Activated CD4-positive, alpha-beta memory T cell treated with anti-CD3 and anti-CD28 coated beads, Interleukin-2, amount 10 ng/mL, durations not matched to agents 7 days and 5 days (primary cell): ENCODE data around the gene EFEMP2. TPM values are rescaled to one million over a fixed set of nuclear protein-coding genes. Genes with fewer than 3 reads are reported as not detected.

ENCODE experiments used
- CTCF ChIA-PET: fragments of 350-600 bp; sonication (Branson Sonifier 250); formaldehyde crosslinking; loops from one replicate; lab custom pipeline; 2021; ENCODE audit warnings: antibody characterized with exemption, inconsistent platforms; lab: Charles Lee
- POLR2A ChIA-PET: fragments of 350-600 bp; sonication (Branson Sonifier 250); formaldehyde crosslinking; loops from one replicate; lab custom pipeline; 2021; ENCODE audit warnings: antibody characterized with exemption; lab: Charles Lee
- DNase-seq: peaks from one replicate; pipeline ENCODE4 v3.0.0-alpha.2; 2020
- H3K27ac Mint-ChIP-seq: one replicate; pipeline ENCODE4 v1.8.0; 2021; ENCODE audit warnings: mild to moderate bottlenecking, mixed read lengths
- H3K27me3 Mint-ChIP-seq: one replicate; pipeline ENCODE4 v1.8.0; 2021; ENCODE audit warnings: mixed read lengths
- H3K36me3 Mint-ChIP-seq: one replicate; pipeline ENCODE4 v1.8.0; 2021; ENCODE audit warnings: low read depth, mixed read lengths
- H3K4me1 Mint-ChIP-seq: one replicate; pipeline ENCODE4 v1.8.0; 2021; ENCODE audit warnings: mixed read lengths
- H3K4me3 Mint-ChIP-seq: one replicate; pipeline ENCODE4 v1.8.0; 2021; ENCODE audit warnings: mild to moderate bottlenecking, mixed read lengths
- H3K9me3 Mint-ChIP-seq: one replicate; pipeline ENCODE4 v1.8.0; 2021; ENCODE audit warnings: mixed read lengths
- total RNA-seq, 2 experiments: library from RNA; stranded (reverse); gene quantifications; one replicate each; pipeline ENCODE4 v1.2.3, GENCODE V29; 2021

Gene EFEMP2
- total RNA-seq, 2 experiments from 2014 or later = 13.8 to 14.7 TPM

- Mint-ChIP-seq H3K27me3 (no peaks in the 10 kb centered on the region), H3K4me1 (peaks cover 69% of the 10 kb centered on the region), H3K4me3 (peak within 1 kb of the TSS; percentile 97), H3K36me3 (peaks cover 24% of the 10 kb centered on the region), H3K27ac (peak within 1 kb of the TSS; percentile 90), H3K9me3 (no peaks in the 10 kb centered on the region)
- CTCF ChIA-PET = interaction anchor here (0.7 to 10.0 kb wide), 37 partner anchors 7 to 390 kb away, joined by 3 to 251 read pairs (median 7); partner anchors contain the start of genes AP5B1, BANF1, C11orf68 and CFL1
- POLR2A ChIA-PET = interaction anchor here (0.6 to 11.5 kb wide), 42 partner anchors 9 to 392 kb away, joined by 3 to 284 read pairs (median 7); partner anchors contain the start of genes AP5B1, BANF1, C11orf68 and CFL1
- DNase-seq = peak; percentile 99
These were observed 18.0 kb upstream of the EFEMP2 start, which contains the start of gene CCDC85B for GRCh38 chr11:65890324-65891218. Gene CCDC85B, plus strand, starts transcription at chr11:65890673. Its CDS starts 111 bp downstream, at chr11:65890784.

DNA sequence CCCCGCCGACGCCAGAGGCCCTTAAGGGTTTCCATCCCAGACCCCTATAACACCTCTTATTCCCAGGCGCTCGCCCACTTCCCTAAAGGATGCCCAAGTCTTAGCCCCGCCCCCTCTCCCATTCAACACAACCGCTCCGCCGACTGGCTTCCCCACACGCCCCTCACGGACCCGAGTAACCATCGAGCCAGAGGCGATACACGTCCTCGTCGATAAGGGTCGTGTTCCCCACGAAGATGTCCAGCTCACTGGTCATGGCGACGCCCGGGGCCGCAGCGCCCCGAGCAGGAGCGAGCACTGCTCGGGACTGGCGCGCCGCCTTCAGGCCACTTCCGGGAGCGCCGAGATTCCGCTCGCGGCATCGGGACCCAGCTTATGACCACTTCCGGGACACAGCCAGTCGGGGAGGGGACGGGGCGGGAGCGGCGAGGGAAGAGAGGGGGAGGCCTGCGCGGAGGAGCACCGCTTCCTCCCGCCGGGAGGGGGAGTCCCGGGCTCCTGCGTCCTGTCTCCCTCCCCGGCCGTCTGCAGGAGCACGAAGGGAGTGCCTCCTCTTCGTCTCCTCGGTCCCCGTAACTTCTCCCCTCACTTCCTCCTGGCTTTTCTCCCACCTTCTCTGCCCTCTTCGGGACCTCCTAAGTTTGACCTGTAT, 15.7 kb upstream of the EFEMP2 start, which contains the start of gene FIBP:
FIBP (minus strand) TSS at position 309 of the 652 bp plus-strand sequence; CDS start at position 256, 53 bp downstream.
- Mint-ChIP-seq H3K27ac (peak within 1 kb of the TSS; percentile 90), H3K4me1 (peaks cover 74% of the 10 kb centered on the region), H3K27me3 (no peaks in the 10 kb centered on the region), H3K9me3 (no peaks in the 10 kb centered on the region), H3K36me3 (peaks cover 40% of the 10 kb centered on the region), H3K4me3 (peak within 1 kb of the TSS; percentile 97)
- peak; percentile 98 for DNase-seq
- ChIA-PET CTCF (interaction anchor here (0.6 to 10.0 kb wide), 34 partner anchors 9 to 622 kb away, joined by 3 to 251 read pairs (median 7); partner anchors contain the start of genes AP5B1, BANF1, C11orf68 and CFL1), POLR2A (interaction anchor here (0.6 to 11.5 kb wide), 19 partner anchors 9 to 389 kb away, joined by 3 to 284 read pairs (median 16); partner anchors contain the start of genes BANF1, C11orf68, CFL1 and CTSW)

- POLR2A ChIA-PET = interaction anchor here (0.6 to 11.5 kb wide), 14 partner anchors 8 to 167 kb away, joined by 3 to 284 read pairs (median 30); partner anchors contain the start of genes BANF1, C11orf68, CFL1 and CTSW
- H3K4me3 Mint-ChIP-seq = peak overlapping the region; percentile 97
These were observed 15.1 kb upstream of the EFEMP2 start for GRCh38 chr11:65887723-65888162.

GRCh38 chr11:65886826-65887722, 14.5 kb upstream of the EFEMP2 start:
- H3K36me3 Mint-ChIP-seq = peaks cover 46% of the 10 kb centered on the region
- peak overlapping the region; percentile 97 for H3K4me3 Mint-ChIP-seq
- H3K27ac Mint-ChIP-seq = peak overlapping the region; percentile 90
- H3K27me3 Mint-ChIP-seq = no peaks in the 10 kb centered on the region
- CTCF ChIA-PET = interaction anchor here (0.6 to 10.0 kb wide), 21 partner anchors 8 to 175 kb away, joined by 3 to 251 read pairs (median 13); partner anchors contain the start of genes AP5B1, CFL1, CTSW and FOSL1
- no peak for DNase-seq
- H3K9me3 Mint-ChIP-seq = no peaks in the 10 kb centered on the region
- POLR2A ChIA-PET = interaction anchor here (1.0 to 11.5 kb wide), 8 partner anchors 13 to 115 kb away, joined by 3 to 284 read pairs (median 40); partner anchors contain the start of genes BANF1, CFL1, EIF1AD and FOSL1
- H3K4me1 Mint-ChIP-seq = peaks cover 67% of the 10 kb centered on the region

More at GRCh38 chr11:65887723-65888162, 15.1 kb upstream of the EFEMP2 start:
- CTCF ChIA-PET = interaction anchor here (0.6 to 10.0 kb wide), 31 partner anchors 9 to 621 kb away, joined by 3 to 251 read pairs (median 8); partner anchors contain the start of genes AP5B1, C11orf68, CFL1 and CTSW
- DNase-seq = no peak
- peaks cover 68% of the 10 kb centered on the region for H3K4me1 Mint-ChIP-seq
- peaks cover 41% of the 10 kb centered on the region for H3K36me3 Mint-ChIP-seq
- peak overlapping the region; percentile 90 for H3K27ac Mint-ChIP-seq
- no peaks in the 10 kb centered on the region for H3K9me3 Mint-ChIP-seq
- H3K27me3 Mint-ChIP-seq = no peaks in the 10 kb centered on the region

DNA sequence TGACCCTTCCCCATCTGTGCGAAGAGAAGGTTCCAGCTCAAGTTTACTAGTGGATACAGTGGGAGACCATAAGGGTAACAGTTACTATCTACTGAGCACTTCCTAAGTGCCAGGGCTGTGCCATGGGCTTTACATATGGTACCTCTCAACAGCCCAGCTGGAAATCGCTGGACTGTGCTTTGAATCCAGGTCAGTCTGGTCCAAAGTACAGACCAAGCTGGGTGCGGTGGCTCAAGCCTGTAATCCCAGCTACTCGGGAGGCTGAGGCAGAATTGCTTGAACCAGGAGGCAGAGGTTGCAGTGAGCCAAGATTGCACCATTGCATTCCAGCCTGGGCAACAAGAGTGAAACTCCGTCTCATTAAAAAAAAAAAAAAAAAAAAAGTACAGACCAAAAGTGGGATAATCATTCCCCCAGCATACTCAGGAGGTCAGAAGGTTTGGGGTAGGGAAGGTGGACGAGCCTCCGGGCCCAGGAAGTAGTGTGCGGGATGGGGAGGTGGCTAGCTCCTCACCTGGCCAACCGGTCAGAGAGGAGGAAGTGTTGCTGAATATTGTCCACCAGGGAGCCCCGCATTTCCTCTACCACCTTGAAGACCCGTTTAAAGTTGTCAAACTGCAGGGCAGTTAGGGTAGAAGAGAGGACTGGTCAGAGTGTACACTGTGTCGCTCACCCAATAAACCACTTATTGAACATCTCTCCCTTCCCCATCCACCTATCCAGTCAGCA, 13.4 kb upstream of the EFEMP2 start:
- POLR2A ChIA-PET = interaction anchor here (0.8 to 11.5 kb wide), 5 partner anchors 12 to 175 kb away, joined by 3 to 284 read pairs (median 55); partner anchors contain the start of genes CFL1, FOSL1 and MUS81
- CTCF ChIA-PET = interaction anchor here (0.6 to 10.0 kb wide), 24 partner anchors 8 to 223 kb away, joined by 3 to 251 read pairs (median 8); partner anchors contain the start of genes AP5B1, CFL1, CST6 and KAT5
- DNase-seq = no peak

DNA sequence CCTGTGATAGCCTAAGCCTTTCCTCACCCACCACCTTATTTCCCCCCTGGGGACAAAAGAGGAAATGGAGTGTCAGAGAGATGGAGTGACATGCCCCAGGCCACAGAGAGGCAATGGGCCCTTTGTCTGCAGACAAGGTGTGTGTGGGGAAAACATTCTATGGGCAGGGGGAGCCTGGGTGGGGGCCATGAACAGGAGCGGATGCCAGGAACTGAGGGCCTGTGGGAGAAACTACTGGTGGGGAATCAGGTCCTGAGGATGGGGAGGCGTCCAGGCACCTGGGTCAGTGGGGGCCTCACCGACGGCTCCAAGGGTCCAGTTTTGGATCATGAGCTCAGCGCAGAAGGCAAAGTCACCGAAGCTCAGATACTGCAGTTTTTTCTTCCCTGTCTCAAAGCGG, 12.6 kb upstream of the EFEMP2 start:
- no peak for DNase-seq
- Mint-ChIP-seq H3K9me3 (no peaks in the 10 kb centered on the region), H3K27me3 (no peaks in the 10 kb centered on the region), H3K36me3 (peaks cover 50% of the 10 kb centered on the region), H3K4me1 (peaks cover 82% of the 10 kb centered on the region), H3K27ac (peak overlapping the region; percentile 52), H3K4me3 (no peak overlapping the region)
- ChIA-PET CTCF (interaction anchor here (1.0 to 10.0 kb wide), 41 partner anchors 9 to 268 kb away, joined by 3 to 251 read pairs (median 7); partner anchors contain the start of genes AP5B1, C11orf68, CFL1 and CST6), POLR2A (interaction anchor here (0.6 to 11.5 kb wide), 16 partner anchors 9 to 220 kb away, joined by 3 to 284 read pairs (median 4); partner anchors contain the start of genes C11orf68, CFL1, DRAP1 and FOSL1)

More for the DNA sequence above, 13.4 kb upstream of the EFEMP2 start:
- Mint-ChIP-seq H3K27me3 (no peaks in the 10 kb centered on the region), H3K4me1 (peaks cover 76% of the 10 kb centered on the region), H3K9me3 (no peaks in the 10 kb centered on the region), H3K4me3 (peak overlapping the region; percentile 97), H3K27ac (no peak overlapping the region), H3K36me3 (peaks cover 47% of the 10 kb centered on the region)

DNA sequence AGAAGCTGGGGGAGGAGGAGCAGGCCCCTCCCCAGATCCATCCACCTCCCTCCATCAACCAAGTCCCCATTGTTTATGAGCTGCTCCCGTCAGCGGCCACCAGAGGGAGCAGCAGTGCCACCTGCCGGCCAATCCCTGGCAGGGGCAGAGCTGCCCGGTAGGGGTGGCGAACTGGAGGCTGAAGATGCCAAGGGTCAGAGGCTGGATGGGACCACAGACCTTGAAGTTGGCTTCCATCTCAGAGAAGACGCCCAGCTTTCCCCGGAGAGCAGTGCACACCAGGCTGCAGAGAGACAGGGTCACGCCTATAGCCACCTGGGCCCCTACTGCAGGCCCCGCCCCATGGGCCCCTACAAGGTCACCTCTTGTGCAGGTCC, 12.1 kb upstream of the EFEMP2 start:
- CTCF ChIA-PET = interaction anchor here (0.6 to 10.0 kb wide), 47 partner anchors 9 to 268 kb away, joined by 3 to 251 read pairs (median 4); partner anchors contain the start of genes AP5B1, C11orf68, CFL1 and CST6
- POLR2A ChIA-PET = interaction anchor here (0.6 to 11.5 kb wide), 18 partner anchors 9 to 732 kb away, joined by 3 to 284 read pairs (median 4); partner anchors contain the start of genes BANF1, C11orf68, CFL1 and DRAP1
- H3K36me3 Mint-ChIP-seq = peaks cover 50% of the 10 kb centered on the region

GRCh38 chr11:65883786-65884715, 11.5 kb upstream of the EFEMP2 start:
- DNase-seq = no peak
- ChIA-PET POLR2A (interaction anchor here (0.6 to 11.5 kb wide), 16 partner anchors 10 to 733 kb away, joined by 3 to 284 read pairs (median 4); partner anchors contain the start of genes BANF1, C11orf68, CFL1 and DRAP1), CTCF (interaction anchor here (0.6 to 10.0 kb wide), 45 partner anchors 9 to 267 kb away, joined by 3 to 251 read pairs (median 5); partner anchors contain the start of genes AP5B1, C11orf68, CFL1 and DRAP1)
- no peaks in the 10 kb centered on the region for H3K27me3 Mint-ChIP-seq
- H3K9me3 Mint-ChIP-seq = no peaks in the 10 kb centered on the region
- H3K27ac Mint-ChIP-seq = peak overlapping the region; percentile 73
- peaks cover 50% of the 10 kb centered on the region for H3K36me3 Mint-ChIP-seq
- H3K4me1 Mint-ChIP-seq = peaks cover 82% of the 10 kb centered on the region
- no peak overlapping the region for H3K4me3 Mint-ChIP-seq

More for the DNA sequence above, 12.1 kb upstream of the EFEMP2 start:
- Mint-ChIP-seq H3K4me3 (no peak overlapping the region), H3K27me3 (no peaks in the 10 kb centered on the region), H3K9me3 (no peaks in the 10 kb centered on the region), H3K27ac (peak overlapping the region; percentile 73), H3K4me1 (peaks cover 82% of the 10 kb centered on the region)
- peak; percentile 87 for DNase-seq

GRCh38 chr11:65883058-65883761, 10.6 kb upstream of the EFEMP2 start:
- no peak for DNase-seq
- peaks cover 81% of the 10 kb centered on the region for H3K4me1 Mint-ChIP-seq

More at GRCh38 chr11:65883058-65883761, 10.6 kb upstream of the EFEMP2 start:
- ChIA-PET CTCF (interaction anchor here (1.1 to 10.0 kb wide), 14 partner anchors 8 to 210 kb away, joined by 3 to 251 read pairs (median 14); partner anchors contain the start of genes AP5B1, C11orf68, CFL1 and DRAP1), POLR2A (interaction anchor here (2.1 to 11.5 kb wide), 4 partner anchors 9 to 172 kb away, joined by 6 to 284 read pairs (median 23); partner anchors contain the start of genes CFL1, KAT5 and MUS81)
- Mint-ChIP-seq H3K27me3 (no peaks in the 10 kb centered on the region), H3K4me3 (no peak overlapping the region), H3K27ac (no peak overlapping the region), H3K36me3 (peaks cover 49% of the 10 kb centered on the region), H3K9me3 (no peaks in the 10 kb centered on the region)
